Nephron progenitor cell (in vitro differentiated cells): ENCODE results near the gene TSPAN5.
A peak's percentile ranks its signal among the peaks of the same experiment; 100 is the strongest.
"Not testable (repeated sequence)": the region's sequence is repeated elsewhere in the genome, so short reads cannot be mapped to it uniquely, and the experiment has no call there.

Experiments
- DNase-seq: peaks from one replicate; pipeline ENCODE4 v3.0.0; 2021
- H3K27ac Mint-ChIP-seq: 2 replicates; pipeline ENCODE4 v1.8.0; 2021; ENCODE audit warnings: mild to moderate bottlenecking, moderate library complexity, mixed read lengths
- H3K27me3 Mint-ChIP-seq: 2 replicates; pipeline ENCODE4 v1.8.0; 2021; ENCODE audit warnings: mild to moderate bottlenecking, low read depth, mixed read lengths; ENCODE audit not compliant: poor library complexity
- H3K36me3 Mint-ChIP-seq: 2 replicates; pipeline ENCODE4 v1.8.0; 2021; ENCODE audit warnings: low read depth, mixed read lengths
- H3K4me1 Mint-ChIP-seq: 2 replicates; pipeline ENCODE4 v1.8.0; 2021; ENCODE audit warnings: mixed read lengths
- H3K4me3 Mint-ChIP-seq: 2 replicates; pipeline ENCODE4 v1.8.0; 2021; ENCODE audit warnings: mild to moderate bottlenecking, moderate library complexity, mixed read lengths
- H3K9me3 Mint-ChIP-seq: 2 replicates; pipeline ENCODE4 v1.8.0; 2021; ENCODE audit warnings: mild to moderate bottlenecking, moderate library complexity, mixed read lengths
- CTCF ChIP-seq: fragments of 200-600 bp; sonication (generic); IDR thresholded peaks from 2 replicates; pipeline ENCODE4 v1.5.0; 2021; ENCODE audit warnings: antibody characterized with exemption

TSPAN5 gene

GRCh38 chr4:98658287-98659105 lies at the start of gene TSPAN5:
TSPAN5 (minus strand) TSS chr4:98658611.
- TF ChIP-seq CTCF: no peak
- H3K4me3 Mint-ChIP-seq: peak within 1 kb of the TSS; percentile 93
- H3K4me1 Mint-ChIP-seq: peaks cover 54% of the 10 kb centered on the region
- peak; percentile 90 for DNase-seq
- H3K27ac Mint-ChIP-seq: peak within 1 kb of the TSS; percentile 18
- H3K36me3 Mint-ChIP-seq: peaks cover 11% of the 10 kb centered on the region
- peaks cover 28% of the 10 kb centered on the region for H3K27me3 Mint-ChIP-seq
- H3K9me3 Mint-ChIP-seq: peaks cover 4% of the 10 kb centered on the region

- no peak for DNase-seq
- Mint-ChIP-seq H3K4me1 (no peaks in the 10 kb centered on the region), H3K36me3 (peaks cover 17% of the 10 kb centered on the region), H3K27ac (no peak overlapping the region), H3K9me3 (peaks cover 61% of the 10 kb centered on the region), H3K27me3 (peaks cover 2% of the 10 kb centered on the region), H3K4me3 (no peak overlapping the region)
- TF ChIP-seq CTCF: no peak
These were observed 48.5 kb upstream of the TSPAN5 start for GRCh38 chr4:98706935-98707334.

GRCh38 chr4:98706200-98706813 lies 47.9 kb upstream of the TSPAN5 start:
- H3K27ac Mint-ChIP-seq: no peak overlapping the region
- peaks cover 17% of the 10 kb centered on the region for H3K36me3 Mint-ChIP-seq
- no peak for DNase-seq
- H3K9me3 Mint-ChIP-seq: peaks cover 61% of the 10 kb centered on the region
- no peaks in the 10 kb centered on the region for H3K4me1 Mint-ChIP-seq
- TF ChIP-seq CTCF: no peak
- H3K4me3 Mint-ChIP-seq: no peak overlapping the region
- no peaks in the 10 kb centered on the region for H3K27me3 Mint-ChIP-seq

GRCh38 chr4:98705586-98705985 lies 47.2 kb upstream of the TSPAN5 start:
- DNase-seq, H3K27me3 Mint-ChIP-seq, H3K4me3 Mint-ChIP-seq, H3K4me1 Mint-ChIP-seq, H3K27ac Mint-ChIP-seq: not testable (repeated sequence)
- Mint-ChIP-seq H3K36me3 (peaks cover 17% of the 10 kb centered on the region), H3K9me3 (peaks cover 58% of the 10 kb centered on the region)

GRCh38 chr4:98700656-98701055 lies 42.2 kb upstream of the TSPAN5 start:
- H3K9me3 Mint-ChIP-seq: peaks cover 66% of the 10 kb centered on the region
- no peak overlapping the region for H3K27ac Mint-ChIP-seq
- no peak for DNase-seq
- no peaks in the 10 kb centered on the region for H3K4me1 Mint-ChIP-seq
- H3K4me3 Mint-ChIP-seq: no peak overlapping the region
- peaks cover 7% of the 10 kb centered on the region for H3K36me3 Mint-ChIP-seq
- no peak for TF ChIP-seq CTCF
- no peaks in the 10 kb centered on the region for H3K27me3 Mint-ChIP-seq

- TF ChIP-seq CTCF: no peak
- H3K27me3 Mint-ChIP-seq: peaks cover 4% of the 10 kb centered on the region
- H3K27ac Mint-ChIP-seq: no peak overlapping the region
- peaks cover 33% of the 10 kb centered on the region for H3K9me3 Mint-ChIP-seq
- no peaks in the 10 kb centered on the region for H3K36me3 Mint-ChIP-seq
- H3K4me3 Mint-ChIP-seq: no peak overlapping the region
- no peaks in the 10 kb centered on the region for H3K4me1 Mint-ChIP-seq
- DNase-seq: no peak
These were observed 35.7 kb upstream of the TSPAN5 start for GRCh38 chr4:98694076-98694475.
